Panc1 (cell line): ENCODE data around the gene CDKN1C. TPM values are rescaled to one million over a fixed set of nuclear protein-coding genes. Genes with fewer than 3 reads are reported as not detected.

Experiments used
- ATAC-seq: fragments of 200-7000 bp; cut with Tn5 transposase; 2 replicates; pipeline ENCODE4 v1.9.1; 2020; ENCODE audit warnings: mild to moderate bottlenecking, moderate library complexity
- BruUV-seq: library from RNA; stranded (reverse); fragments of 400-500 nt; replicated peaks from 2 replicates; lab custom pipeline; 2021; lab: Mats Ljungman, UMichigan
- CTCF ChIA-PET: fragments of 300-600 bp; sonication (Branson Sonifier 250); formaldehyde crosslinking; loops from one replicate; lab custom pipeline; 2022; ENCODE audit warnings: antibody characterized with exemption; lab: Charles Lee
- POLR2A ChIA-PET: fragments of 300-600 bp; sonication (Branson Sonifier 250); formaldehyde crosslinking; loops from one replicate; lab custom pipeline; 2022; ENCODE audit warnings: antibody characterized with exemption; lab: Charles Lee
- DNase-seq: peaks from one replicate; pipeline ENCODE4 v3.0.0-alpha.2; 2010; ENCODE audit warnings: low read depth, low spot score
- H3K27ac ChIP-seq: 2 replicates; pipeline ENCODE4 v1.5.1; 2011; ENCODE audit warnings: mild to moderate bottlenecking, low read length, inconsistent platforms
- H3K27me3 ChIP-seq: fragments of 200-500 bp; sonication (Bioruptor generic); 2 replicates; pipeline ENCODE4 v1.6.0; 2014; ENCODE audit warnings: low read length, inconsistent platforms; ENCODE audit not compliant: control insufficient read depth, insufficient read depth
- H3K36me3 ChIP-seq: fragments of 200-500 bp; sonication (Bioruptor generic); 2 replicates; pipeline ENCODE4 v1.5.1; 2014; ENCODE audit warnings: inconsistent platforms, mild to moderate bottlenecking, low read length, moderate library complexity; ENCODE audit not compliant: control insufficient read depth, insufficient read depth
- H3K4me1 ChIP-seq: 2 replicates; pipeline ENCODE4 v1.5.1; 2011; ENCODE audit warnings: inconsistent platforms, mild to moderate bottlenecking, low read length, moderate library complexity; ENCODE audit not compliant: control insufficient read depth, insufficient read depth
- H3K4me3 ChIP-seq, 2 experiments: 2 replicates each; pipeline ENCODE4 v1.5.1; 2011 to 2012; ENCODE audit warnings: low read depth in 2 of 2, low read length in 2 of 2, mild to moderate bottlenecking in 2 of 2, inconsistent platforms in 1 of 2, moderate library complexity in 1 of 2
- H3K9me3 ChIP-seq: fragments of 200-500 bp; sonication (Bioruptor generic); 2 replicates; pipeline ENCODE4 v1.5.1; 2014; ENCODE audit warnings: low read depth, mild to moderate bottlenecking, inconsistent platforms, low read length, moderate library complexity; ENCODE audit not compliant: control insufficient read depth, insufficient read depth
- CTCF ChIP-seq: fragments of 450-650 bp; IDR thresholded peaks from 2 replicates; pipeline ENCODE4 v1.5.1; 2017; ENCODE audit warnings: mild to moderate bottlenecking
- POLR2AphosphoS5 ChIP-seq: IDR thresholded peaks from 2 replicates; pipeline ENCODE4 v1.6.1; 2012; ENCODE audit warnings: mild to moderate bottlenecking, low read depth, low read length, moderate library complexity
- REST ChIP-seq, 2 experiments: IDR thresholded peaks; 2 replicates each; pipeline ENCODE4 v1.6.1; 2011 to 2012; ENCODE audit warnings: low read depth in 2 of 2, control low read depth in 1 of 2, low read length in 1 of 2, mild to moderate bottlenecking in 1 of 2, moderate library complexity in 1 of 2; ENCODE audit not compliant: insufficient read depth in 1 of 2
- SIN3A ChIP-seq: IDR thresholded peaks from 2 replicates; pipeline ENCODE4 v1.6.1; 2012; ENCODE audit warnings: low read depth, mild to moderate bottlenecking, low read length, moderate library complexity, borderline replicate concordance; ENCODE audit not compliant: insufficient read depth
- TCF7L2 ChIP-seq: IDR thresholded peaks from 2 replicates; pipeline ENCODE4 v1.6.1; 2011; ENCODE audit warnings: mild to moderate bottlenecking, low read depth, low read length, inconsistent platforms
- in situ Hi-C: cut with HindIII; loops from 2 replicates; pipeline ENCODE4 v1.10.0; 2016; ENCODE audit warnings: low sequenced_read_pairs, low pct_unique_long_range_greater_than_20kb
- intact Hi-C: fragments of 100-400 bp; cut with micrococcal nuclease; formaldehyde crosslinking; loops from one replicate; pipeline ENCODE4 v1.10.0; 2022; ENCODE audit not compliant: unreplicated experiment
- total RNA-seq: library from RNA; stranded (reverse); gene quantifications from one replicate; pipeline ENCODE4 v1.2.1, GENCODE V29; 2021; ENCODE audit not compliant: unreplicated experiment

Gene CDKN1C
- total RNA-seq, 1 experiment from 2014 or later = 4.6 TPM

GRCh38 chr11:2928605-2929530 lies 43.3 kb upstream of the CDKN1C start, which contains the start of gene PHLDA2:
Gene PHLDA2, minus strand, starts transcription at chr11:2929420. Its CDS starts 56 bp downstream, at chr11:2929364.
- intact Hi-C loops = no loop called here
- H3K4me3 ChIP-seq = peak within 1 kb of the TSS; percentile 84 to 98
- DNase-seq (no peak), ATAC-seq (peak; percentile 33)
- TSS peak; percentile 98 for BruUV-seq
- ChIA-PET CTCF (interaction anchor here (0.5 to 3.0 kb wide), 4 partner anchors 36 to 185 kb away, joined by 4 to 7 read pairs (median 6); no protein-coding TSS in a partner anchor), POLR2A (interaction anchor here (0.5 to 2.1 kb wide), 7 partner anchors 8 to 58 kb away, joined by 3 to 20 read pairs (median 7); a partner anchor contains a TSS)
- H3K27me3 ChIP-seq = no peaks in the 10 kb centered on the region
- no peak; a peak in 1 of 4 replicates for TF ChIP-seq REST (IDR thresholded peaks at IDR 0.05; ENCODE audit: insufficient read depth in 1 of 2, low read depth in 2 of 2, low read length in 1 of 2)
- peak; percentile 89 for TF ChIP-seq SIN3A
- no peak; the same call in 1 of the 2 replicates for TF ChIP-seq TCF7L2
- peak; percentile 99 for TF ChIP-seq POLR2AphosphoS5
- TF ChIP-seq CTCF = no peak
- H3K27ac ChIP-seq = peak within 1 kb of the TSS; percentile 97
- in situ Hi-C loops = no loop called here
- no peaks in the 10 kb centered on the region for H3K9me3 ChIP-seq
- peaks cover 73% of the 10 kb centered on the region for H3K4me1 ChIP-seq
- H3K36me3 ChIP-seq = no peaks in the 10 kb centered on the region; the same call in 1 of the 2 replicates

GRCh38 chr11:2927851-2928604 lies 42.5 kb upstream of the CDKN1C start:
- Histone ChIP-seq H3K9me3 (no peaks in the 10 kb centered on the region), H3K36me3 (no peaks in the 10 kb centered on the region; the same call in 1 of the 2 replicates), H3K27ac (peak overlapping the region; percentile 87), H3K27me3 (no peaks in the 10 kb centered on the region), H3K4me1 (peaks cover 66% of the 10 kb centered on the region), H3K4me3 (peak overlapping the region; percentile 84 to 98)
- no peak for DNase-seq
- CTCF ChIA-PET = no interaction called here
- POLR2A ChIA-PET = interaction anchor here (0.5 to 2.1 kb wide), 3 partner anchors 36 to 58 kb away, joined by 3 to 12 read pairs (median 5); no protein-coding TSS in a partner anchor
- no TSS peak for BruUV-seq
- in situ Hi-C loops = no loop called here
- TF ChIP-seq POLR2AphosphoS5 = no peak
- TF ChIP-seq TCF7L2 = no peak
- TF ChIP-seq CTCF = no peak
- no peak for TF ChIP-seq REST (IDR thresholded peaks at IDR 0.05; ENCODE audit: insufficient read depth in 1 of 2, low read depth in 2 of 2, low read length in 1 of 2)
- peak; percentile 87; the same call in 1 of the 2 replicates for TF ChIP-seq SIN3A
- intact Hi-C loops = no loop called here
- ATAC-seq = no peak
